Liver (tissue), 3 donors: ENCODE measurements around the gene CEACAM8.

Experiments used
- CTCF ChIP-seq: fragments of 150-350 bp; IDR thresholded peaks from 2 replicates; pipeline ENCODE4 v1.5.1; 2017; ENCODE audit warnings: improper control_type of control experiment, low read depth, low read length; ENCODE audit not compliant: missing input control
- RXRA ChIP-seq, 2 donors: IDR thresholded peaks; 2 replicates each; pipeline ENCODE4 v1.6.1; 2017 to 2018; ENCODE audit warnings: antibody characterized with exemption in 2 of 2, mild to moderate bottlenecking in 1 of 2
- donor health status: healthy.
- donor health status: healthy.

GRCh38 chr19:42560731-42561130 is 34.0 kb downstream of the CEACAM8 start:
- TF ChIP-seq CTCF (no peak), RXRA (IDR thresholded peaks at IDR 0.05) (no peak)
